Measurements from ENCODE around the gene EEF1AKMT2. TPM values are rescaled to one million over a fixed set of nuclear protein-coding genes. Genes with fewer than 3 reads are reported as not detected.
"Not testable (repeated sequence)": the region's sequence is repeated elsewhere in the genome, so short reads cannot be mapped to it uniquely, and the experiment has no call there.

The EEF1AKMT2 gene
- 10.7 and 14.0 TPM in 2 replicates for total RNA-seq (2014; rRNA removed; shearing (Covaris generic))

DNA sequence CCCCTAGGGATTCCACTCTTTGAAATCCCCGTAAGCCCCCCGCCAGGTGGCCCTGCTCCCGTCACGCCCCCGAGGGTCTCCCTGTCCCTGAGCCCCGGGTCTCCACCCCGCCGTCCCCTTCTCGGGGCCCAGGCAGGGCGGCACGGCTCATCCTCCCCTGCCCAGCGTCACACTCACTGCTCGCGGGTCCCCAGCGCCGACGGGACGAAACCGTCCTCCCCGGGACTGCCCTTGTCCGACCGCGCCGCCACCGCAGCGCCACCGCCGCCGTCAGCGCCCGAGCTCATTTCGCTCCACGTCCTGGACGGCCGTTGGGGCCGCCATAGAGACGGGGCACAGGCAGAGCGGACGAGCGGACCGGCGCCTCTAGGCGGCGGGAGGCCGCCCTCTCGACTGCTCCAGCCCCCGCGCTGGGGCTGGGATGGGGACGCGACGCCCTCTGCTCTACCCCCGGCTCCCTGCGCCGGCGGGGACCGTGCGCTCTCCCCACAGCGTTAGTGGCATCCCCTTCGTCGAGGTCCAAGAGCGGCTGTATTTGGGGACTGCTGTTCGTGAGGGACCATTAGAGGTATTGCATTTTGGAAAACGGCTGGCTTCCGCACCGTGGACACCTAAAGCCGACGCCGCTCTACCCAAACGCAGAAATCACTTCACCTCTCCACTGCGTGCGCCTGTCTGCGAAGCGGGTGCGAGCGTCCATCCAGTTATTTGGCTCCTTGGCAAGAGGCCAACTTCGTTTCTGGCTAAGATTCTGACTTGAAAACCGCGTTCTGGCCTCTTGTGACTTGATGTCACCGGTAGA is at the start of gene EEF1AKMT2:
TSS of gene EEF1AKMT2 (minus strand) at position 341 of the 802 bp plus-strand sequence. CDS start at position 287, 54 bp downstream.
- DNase-seq (ENCODE audit: low spot score), result peak; percentile 93

DNA sequence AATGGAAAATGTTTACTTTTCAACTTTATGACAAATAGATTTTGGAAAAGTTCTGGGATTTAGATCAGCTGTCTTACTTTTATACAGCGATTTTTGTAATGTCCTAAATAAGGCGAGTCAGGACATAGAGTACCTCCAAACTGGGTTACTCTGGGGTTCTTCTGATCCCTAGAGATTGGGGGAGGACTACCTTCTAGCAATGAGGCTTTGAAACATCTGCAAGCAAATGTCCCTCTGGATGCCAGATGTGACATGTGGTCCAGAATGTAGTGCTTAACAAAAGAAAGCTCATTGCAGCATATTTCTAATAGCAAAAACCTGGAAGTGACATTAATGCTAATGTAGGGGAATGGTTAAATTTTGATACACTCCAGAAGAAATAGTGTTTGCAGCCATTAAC is 46.0 kb upstream of the EEF1AKMT2 start:
- DNase-seq (ENCODE audit: low spot score), result no peak

DNA sequence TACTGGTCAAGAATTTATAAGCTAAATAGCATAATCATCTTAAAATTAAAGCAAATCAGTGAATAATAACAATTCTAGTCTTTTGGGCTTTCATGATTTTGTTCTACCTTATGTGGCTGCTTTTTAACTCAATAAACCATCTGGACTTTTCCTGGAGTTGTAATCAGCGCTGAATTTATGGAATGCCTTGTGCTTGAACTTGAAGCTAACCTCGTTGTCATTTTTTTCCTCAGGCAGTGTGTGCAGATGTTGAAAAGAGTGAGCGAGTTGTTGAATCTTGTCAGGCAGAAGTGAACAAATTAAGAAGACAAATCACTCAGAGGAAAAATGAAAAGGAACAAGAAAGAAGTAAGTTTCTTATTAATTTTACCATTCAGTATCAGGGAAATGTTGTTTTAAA is 39.4 kb upstream of the EEF1AKMT2 start:
- DNase-seq (ENCODE audit: low spot score), result no peak

DNA sequence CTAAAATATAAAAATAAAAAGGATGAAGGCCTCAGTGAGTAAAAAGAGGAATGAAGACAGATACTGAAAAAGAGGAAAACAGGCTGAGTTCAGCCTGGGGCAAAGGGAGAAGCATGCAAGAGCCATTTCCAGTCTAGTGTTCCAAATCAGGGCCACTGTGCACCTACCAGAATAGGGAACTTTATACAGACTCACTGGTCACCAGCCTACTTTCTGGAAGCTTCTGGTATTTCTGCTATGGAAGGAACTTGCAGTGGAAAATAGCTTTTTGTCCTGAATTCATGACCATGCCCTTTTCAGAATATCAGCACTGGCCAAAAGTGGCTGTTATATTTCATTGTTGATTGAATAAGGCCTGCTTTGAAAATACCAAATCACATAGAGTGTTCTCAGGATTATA is 38.8 kb upstream of the EEF1AKMT2 start:
- DNase-seq (ENCODE audit: low spot score), result no peak

DNA sequence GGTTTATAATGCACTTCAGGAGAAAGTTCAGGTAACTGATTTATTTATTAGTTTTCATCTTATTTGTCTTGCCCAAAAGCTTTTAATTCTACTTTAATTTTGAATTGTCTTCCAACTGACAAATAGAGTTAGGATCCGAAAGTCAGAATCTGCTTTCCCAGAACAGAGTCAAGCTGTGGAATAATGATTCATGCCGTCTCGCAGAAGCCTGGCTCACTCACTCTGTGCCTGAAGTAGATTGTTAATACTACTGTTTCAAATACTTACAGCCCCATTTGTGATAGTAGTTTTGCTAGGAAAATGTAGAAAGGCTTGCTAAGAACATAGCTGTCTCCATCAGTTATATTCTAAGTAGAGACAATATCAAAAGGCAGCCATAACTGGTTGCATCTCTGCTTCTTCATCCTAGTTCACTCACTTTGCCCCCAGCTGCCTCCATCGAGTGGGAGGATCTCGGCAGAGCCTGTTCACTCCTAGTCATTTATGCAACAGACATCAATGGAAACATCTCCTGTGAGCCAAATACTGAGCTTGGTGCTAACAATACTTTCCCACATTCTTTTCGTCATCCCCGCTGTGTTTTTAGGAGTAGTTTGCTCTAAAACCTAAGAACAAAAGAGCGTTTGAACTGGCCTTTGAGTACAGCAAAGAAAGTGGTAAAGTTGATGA is 37.9 kb upstream of the EEF1AKMT2 start:
- DNase-seq (ENCODE audit: low spot score), result no peak

DNA sequence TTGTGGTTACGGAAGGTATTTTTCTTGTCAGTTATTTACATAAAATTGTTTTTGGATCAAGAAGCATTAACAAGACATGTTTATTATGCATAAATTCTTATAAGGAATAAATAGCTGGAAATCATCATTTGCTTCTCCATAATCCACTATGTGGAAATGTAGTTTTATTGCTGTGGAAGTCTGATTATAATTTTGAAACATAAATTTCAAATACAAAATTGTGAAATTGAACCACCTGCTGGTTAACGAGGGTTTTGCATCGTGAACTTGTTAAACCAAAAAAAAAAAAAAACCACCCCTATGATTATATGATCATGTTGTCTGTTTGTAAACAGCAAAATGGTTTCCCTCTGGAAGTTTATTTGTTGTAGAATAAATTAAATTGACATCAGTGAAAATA is 35.8 kb upstream of the EEF1AKMT2 start:
- peak; percentile 42 for DNase-seq (ENCODE audit: low spot score)

DNA sequence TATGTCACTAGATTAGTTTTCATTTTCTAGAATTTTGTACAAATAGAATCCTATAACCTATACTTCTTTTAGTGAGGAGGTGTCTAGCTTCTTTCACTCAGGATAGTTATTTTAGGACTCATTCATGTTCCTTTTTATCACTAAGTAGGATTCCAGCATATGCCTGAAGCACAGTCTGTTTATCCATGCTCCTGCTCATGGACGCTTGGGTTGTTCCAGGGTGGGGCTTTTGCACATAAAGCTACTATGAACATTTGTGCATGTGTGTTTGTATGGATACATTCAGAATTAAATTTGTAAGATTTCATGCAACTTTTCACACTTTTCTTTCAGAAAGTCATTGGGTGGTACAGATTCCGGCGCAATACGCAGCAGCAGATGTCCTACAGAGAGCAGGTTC is 34.6 kb upstream of the EEF1AKMT2 start:
- DNase-seq (ENCODE audit: low spot score), result no peak

DNA sequence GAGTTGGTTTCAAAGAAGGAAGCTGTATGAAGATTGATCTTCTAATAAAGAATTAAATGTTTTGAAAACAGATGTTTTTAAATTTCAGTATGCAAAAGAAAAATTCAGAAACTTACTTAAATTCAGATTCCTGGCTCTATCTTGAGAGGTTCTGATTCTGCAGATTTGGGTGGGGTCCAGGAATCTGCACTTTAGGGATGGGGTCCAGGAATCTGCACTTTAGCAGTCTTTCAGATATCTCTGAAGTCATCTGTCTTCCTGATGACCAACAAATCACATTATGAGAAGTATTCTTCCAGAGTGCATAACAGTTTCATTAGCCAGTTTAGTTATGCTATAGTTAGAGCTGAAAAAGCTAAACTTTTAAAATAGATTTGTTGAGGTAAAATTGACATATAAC is 34.0 kb upstream of the EEF1AKMT2 start:
- DNase-seq (ENCODE audit: low spot score), result no peak

DNA sequence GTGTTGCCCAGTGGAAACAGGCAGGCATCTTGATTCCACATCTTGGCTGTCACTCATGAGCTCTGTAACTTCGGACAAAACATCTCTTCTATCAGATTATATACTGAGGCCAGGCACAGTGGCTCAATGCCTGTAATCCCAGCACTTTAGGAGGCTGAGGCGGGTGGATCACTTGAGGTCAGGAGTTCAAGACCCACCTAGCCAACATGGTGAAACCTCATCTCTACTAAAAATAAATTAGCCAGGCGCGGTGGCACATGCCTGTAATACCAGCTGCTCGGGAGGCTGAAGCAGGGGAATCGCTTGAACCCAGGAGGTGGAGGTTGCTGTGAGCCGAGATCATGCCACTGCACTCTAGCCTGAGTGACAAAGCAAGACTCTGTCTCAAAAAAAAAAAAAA is 33.2 kb upstream of the EEF1AKMT2 start:
- DNase-seq (ENCODE audit: low spot score), result not testable (repeated sequence)

DNA sequence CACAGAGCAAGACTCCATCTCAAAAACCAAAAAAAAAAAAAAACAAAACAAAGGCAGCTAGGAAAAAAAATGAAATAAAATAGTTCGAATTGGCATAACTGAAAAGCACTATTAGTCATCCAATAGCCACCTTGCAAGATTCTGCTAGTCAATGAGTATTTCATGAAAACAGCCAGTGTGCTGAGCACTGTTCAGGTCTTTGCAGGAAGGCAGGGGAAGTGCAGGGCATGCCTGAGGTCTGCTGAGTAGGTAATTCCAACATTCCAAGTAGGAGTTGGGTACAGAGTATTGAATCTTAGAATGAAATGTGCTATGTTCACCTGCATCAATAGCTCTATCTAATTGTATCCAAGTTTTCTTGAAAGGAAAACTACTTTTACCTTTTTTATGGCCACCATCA is 32.8 kb upstream of the EEF1AKMT2 start:
- no peak for DNase-seq (ENCODE audit: low spot score)

DNA sequence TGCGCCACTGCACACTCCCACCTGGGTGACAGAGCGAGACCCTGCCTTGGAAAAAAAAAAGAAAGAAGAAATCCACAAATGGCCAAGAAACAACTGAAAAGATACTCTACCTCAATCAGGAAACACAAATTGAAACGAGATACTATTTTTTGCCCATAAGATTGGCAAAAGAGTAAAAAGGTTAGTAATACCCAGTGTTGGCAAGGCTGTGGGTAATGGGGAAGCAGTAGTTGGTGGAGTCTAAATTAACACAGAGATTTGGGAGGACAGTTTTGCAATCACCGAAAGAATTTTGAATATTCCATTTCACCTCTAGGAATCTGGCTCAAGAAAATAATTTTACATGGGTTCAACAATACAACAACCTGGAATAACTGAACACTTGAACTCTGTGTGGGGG is 29.8 kb upstream of the EEF1AKMT2 start:
- no peak for DNase-seq (ENCODE audit: low spot score)

DNA sequence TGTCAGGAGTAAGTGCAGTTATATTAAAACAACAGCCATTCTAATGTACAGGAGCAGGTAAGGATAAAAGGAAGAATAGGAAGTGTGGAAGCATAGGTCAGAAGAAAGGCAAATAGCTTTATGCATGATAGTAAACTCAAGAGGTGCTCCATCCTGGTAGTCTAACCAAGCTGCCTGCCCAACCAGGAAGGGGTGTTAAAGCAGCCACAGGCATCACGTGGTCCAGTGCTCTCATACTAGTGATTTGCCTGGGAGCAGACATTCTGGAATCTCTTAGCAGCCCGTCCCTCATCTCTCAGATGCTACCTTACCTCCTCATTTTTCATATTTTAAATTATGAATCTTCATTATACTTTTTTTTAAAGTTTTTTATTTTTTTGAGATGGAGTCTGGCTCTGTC is 28.4 kb upstream of the EEF1AKMT2 start:
- no peak for DNase-seq (ENCODE audit: low spot score)

DNA sequence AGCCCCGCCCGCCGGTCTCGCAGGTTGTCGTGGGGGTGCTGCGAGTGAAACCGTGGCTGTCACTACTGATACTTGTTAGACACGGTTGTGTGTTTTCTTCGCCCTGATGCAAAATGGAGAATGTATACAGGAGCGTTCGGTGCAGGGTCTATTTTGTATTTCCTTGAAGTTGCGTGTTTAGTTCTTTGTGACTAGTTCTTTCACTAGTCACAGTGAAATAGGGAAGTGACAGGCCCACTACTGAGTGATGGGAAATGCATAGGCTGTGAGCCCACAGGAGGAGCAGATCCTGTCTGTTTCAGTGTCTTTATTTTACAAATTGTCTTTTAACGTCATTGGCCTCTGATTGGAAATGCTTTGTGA is 10.6 kb upstream of the EEF1AKMT2 start:
- DNase-seq (ENCODE audit: low spot score), result peak; percentile 5

DNA sequence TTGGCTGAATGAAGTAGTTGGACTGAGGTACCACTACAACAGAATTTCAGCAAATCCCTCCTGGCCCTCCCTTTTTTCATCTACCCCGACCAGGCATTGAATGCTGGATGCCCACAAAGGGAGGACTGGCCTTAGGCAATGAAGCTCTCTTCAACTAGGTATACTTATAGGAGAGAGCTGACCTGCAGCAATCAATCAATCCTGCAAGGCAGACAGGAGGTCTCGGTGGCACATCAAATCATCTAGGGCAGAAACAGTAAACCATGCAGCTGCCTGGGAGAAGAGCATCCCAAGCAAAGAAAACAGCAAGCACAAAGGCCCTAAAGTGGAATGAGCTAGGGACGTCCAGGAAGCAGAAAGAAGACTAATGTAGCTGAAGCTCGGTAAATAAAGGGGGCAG is 7.5 kb upstream of the EEF1AKMT2 start:
- no peak for DNase-seq (ENCODE audit: low spot score)

DNA sequence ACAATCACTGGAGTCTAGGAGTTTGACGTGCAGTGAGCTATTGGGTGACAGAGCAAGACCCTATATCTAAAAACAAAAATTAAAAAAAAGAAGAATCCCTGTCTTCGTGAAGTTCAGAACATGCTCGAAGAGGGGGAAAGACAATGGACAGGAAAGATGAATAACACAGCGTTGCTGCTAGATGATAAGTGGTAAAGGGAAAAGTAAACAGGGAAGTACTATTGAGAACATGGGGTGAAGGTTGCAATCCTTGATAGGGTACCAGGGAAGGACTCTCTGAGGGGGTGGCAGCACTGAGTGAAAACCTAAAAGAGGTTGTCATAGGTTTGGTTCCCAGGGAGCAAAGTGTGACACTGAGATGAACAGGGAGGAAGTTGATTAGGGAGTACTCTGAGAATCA is 7.1 kb upstream of the EEF1AKMT2 start:
- no peak for DNase-seq (ENCODE audit: low spot score)

DNA sequence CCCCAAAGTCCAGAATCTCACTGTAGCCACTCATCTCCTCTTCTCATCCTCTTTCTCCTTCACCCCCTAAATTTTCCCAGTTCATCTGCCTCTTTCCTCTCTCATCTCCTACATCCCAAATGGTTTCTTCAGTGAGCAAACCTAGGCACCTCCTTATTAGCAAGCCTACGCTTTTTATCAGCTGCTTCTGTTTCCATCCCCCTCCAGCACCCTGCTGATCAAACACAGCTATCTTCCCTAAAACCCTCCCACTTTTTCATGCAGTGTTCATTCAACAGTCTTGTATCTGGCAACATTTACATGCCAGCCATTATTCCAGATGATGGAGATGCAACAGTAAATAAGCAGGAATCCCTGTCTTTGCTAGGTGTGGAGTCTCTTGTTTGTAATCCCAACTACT is 6.7 kb upstream of the EEF1AKMT2 start:
- DNase-seq (ENCODE audit: low spot score), result no peak

DNA sequence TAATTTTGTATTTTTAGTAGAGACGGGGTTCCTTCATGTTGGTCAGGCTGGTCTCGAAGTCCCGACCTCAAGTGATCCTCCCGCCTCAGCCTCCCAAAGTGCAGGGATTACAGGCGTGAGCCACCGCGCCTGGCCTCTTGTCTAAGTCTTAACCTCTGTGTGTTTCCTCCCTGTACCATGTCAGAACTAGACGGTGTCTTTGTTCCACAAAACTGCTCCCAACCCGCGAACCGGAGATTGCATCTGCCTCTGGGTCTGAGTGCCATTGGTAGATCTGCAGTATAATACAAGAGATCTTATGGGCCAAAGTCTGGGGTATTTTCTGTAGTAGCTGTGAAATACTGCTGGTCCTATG is 1.3 kb upstream of the EEF1AKMT2 start:
- no peak for DNase-seq (ENCODE audit: low spot score)

DNA sequence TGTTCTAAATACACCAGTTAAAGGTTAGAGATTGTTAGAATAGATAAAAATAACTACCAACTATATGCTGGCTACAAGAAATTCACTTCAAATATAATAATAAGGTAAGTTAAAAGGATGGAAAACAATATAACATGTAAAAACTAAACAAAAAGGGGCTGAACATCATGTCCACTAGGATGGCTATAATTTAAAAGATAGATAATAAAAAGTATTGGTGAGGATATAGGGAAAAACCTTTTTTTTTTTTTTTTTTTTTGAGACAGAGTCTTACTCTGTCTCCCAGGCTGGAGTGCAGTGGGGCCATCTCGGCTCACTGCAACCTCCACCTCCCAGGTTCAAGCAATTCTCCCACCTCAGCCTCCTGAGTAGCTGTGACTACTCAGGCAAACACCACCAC is 8.8 kb downstream of the EEF1AKMT2 start:
- not testable (repeated sequence) for DNase-seq (ENCODE audit: low spot score)

DNA sequence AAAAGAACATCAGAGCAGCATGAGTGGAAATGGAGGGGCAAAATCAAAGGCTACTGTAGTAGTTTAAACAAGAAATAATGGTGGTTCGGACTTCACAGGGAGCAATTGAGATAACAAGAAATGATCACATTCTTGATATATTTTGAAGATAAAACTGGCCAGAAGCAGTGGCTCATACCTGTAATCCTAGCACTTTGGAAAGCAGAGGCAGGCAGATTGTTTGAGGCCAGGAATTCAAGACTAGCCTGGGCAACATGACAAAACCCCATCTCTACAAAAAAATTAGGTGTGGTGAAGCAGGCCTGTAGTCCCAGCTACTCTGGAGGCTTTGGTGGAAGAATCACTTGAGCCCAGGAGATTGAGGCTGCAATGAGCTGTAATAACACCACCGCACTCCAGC is 22.9 kb downstream of the EEF1AKMT2 start:
- DNase-seq (ENCODE audit: low spot score), result no peak

DNA sequence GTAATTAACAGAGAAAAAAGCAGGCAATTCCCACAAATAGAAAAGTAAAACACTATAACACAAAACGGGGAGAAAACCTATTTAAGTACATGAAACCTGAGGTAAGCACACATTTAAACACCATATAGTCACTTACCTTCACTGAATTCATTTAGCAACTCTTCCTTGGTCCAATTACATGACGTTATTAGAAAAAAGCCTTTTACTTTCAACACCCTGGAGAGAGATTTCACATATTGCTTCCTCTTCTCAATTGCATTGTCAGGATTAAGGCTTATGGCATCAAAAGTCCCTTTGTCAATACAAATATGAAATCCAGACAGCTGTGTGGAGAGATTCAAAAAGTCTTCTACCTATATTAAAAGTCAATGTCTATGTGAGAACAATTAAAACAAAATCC is 26.4 kb downstream of the EEF1AKMT2 start:
- DNase-seq (ENCODE audit: low spot score), result no peak

DNA sequence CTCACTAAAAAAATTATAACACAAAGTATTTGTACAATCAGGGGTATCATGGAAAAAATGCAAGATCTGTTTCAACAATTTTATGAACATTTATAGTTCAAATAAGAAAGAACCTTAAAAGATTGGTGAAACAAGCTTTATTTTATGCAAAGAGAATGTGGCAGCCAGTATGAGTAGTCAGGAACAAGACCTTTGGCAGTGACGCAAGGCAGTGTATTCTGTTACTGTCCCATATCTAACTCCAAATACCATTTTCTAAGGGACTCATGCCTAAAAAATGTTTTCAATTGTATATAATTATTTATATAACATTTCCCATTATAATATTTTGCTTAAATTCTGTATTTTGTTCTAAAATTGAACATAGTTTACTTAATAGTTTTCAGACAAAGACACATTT is 28.4 kb downstream of the EEF1AKMT2 start:
- no peak for DNase-seq (ENCODE audit: low spot score)

DNA sequence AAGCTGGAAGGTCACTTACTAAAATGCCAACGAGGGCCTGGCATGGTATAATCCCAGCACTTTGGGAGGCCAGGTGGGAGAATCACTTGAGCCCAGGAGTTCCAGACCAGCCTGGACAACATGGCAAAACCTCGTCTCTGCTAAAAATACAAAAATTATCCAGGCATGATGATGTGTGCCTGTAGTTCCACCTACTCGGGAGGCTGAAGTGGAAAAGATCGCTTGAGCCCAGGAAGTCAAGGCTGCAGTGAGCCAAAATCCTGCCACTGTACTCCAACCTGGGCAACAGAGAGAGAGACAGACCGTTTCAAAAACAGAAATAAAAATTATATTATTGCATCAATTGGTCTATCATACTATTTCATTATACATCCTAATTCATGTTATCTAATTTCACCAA is 29.4 kb downstream of the EEF1AKMT2 start:
- no peak for DNase-seq (ENCODE audit: low spot score)

DNA sequence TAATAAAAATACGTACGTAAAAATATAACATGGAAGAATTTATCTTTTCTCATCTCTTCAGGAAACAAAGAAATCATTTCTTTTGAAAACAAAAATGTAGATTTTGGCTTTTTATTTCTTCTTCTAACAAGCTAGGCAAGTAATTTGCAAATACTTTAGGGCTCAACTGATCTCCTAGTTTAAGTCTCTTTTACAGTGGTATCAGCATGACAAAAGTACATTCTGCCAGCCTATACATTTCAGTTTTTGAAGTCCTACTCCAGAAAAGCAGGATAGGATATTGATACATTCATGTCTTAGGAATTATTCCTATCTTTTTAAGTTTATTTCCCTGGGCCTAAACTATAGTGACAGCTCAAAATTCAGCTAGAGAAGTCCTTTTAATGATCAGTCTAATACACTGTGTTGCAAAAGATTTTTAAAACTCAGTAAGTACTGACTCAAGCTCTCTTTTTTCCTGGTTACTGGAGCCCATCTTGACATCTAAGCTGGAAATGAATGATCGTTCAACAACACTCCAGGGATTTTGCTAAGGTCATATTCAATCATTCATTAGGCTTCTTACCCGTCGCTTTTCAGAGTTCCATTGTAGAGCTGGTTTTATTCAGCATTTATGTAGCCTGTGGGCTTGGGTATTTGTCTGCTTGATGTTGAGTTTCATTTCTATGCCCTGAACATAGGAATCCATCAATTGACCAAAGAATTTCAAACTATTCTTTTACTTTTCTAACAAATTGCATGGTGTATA is 35.4 kb downstream of the EEF1AKMT2 start:
- no peak for DNase-seq (ENCODE audit: low spot score)
